Spinal cord (tissue), 10 donors: ENCODE measurements around the gene MYO3A. TPM values are rescaled to one million over a fixed set of nuclear protein-coding genes. Genes with fewer than 3 reads are reported as not detected.

ENCODE experiments used
- DNase-seq, 6 donors: peaks; one replicate each; pipeline versions ENCODE4 v3.0.0 to v3.0.0-alpha.2; 2013 to 2015; ENCODE audit warnings: low spot score in 6 of 6, low read depth in 4 of 6
- H3K27ac ChIP-seq: one replicate; pipeline ENCODE4 v1.5.1; 2013; ENCODE audit warnings: low read depth, low read length, control low read depth
- H3K27me3 ChIP-seq: one replicate; pipeline ENCODE4 v1.6.1; 2013; ENCODE audit warnings: low read length; ENCODE audit not compliant: control insufficient read depth, insufficient read depth
- H3K36me3 ChIP-seq: one replicate; pipeline ENCODE4 v1.6.1; 2013; ENCODE audit warnings: low read length; ENCODE audit not compliant: control insufficient read depth, insufficient read depth
- H3K4me1 ChIP-seq: one replicate; pipeline ENCODE4 v1.6.1; 2013; ENCODE audit warnings: low read length; ENCODE audit not compliant: control insufficient read depth, insufficient read depth
- H3K4me3 ChIP-seq: one replicate; pipeline ENCODE4 v1.5.1; 2013; ENCODE audit warnings: low read depth, low read length, control low read depth
- H3K9me3 ChIP-seq: one replicate; pipeline ENCODE4 v1.6.1; 2013; ENCODE audit warnings: low read length; ENCODE audit not compliant: control insufficient read depth, insufficient read depth
- WGBS: methylation state at CpG from one replicate; pipeline ENCODE4 v1.1.5; 2013; ENCODE audit warnings: missing lambda C conversion rate; ENCODE audit not compliant: insufficient coverage; 5-methylcytosine and 5-hydroxymethylcytosine counted together
- polyA plus RNA-seq, 2 donors: library from polyadenylated mRNA; unstranded; fragments of 120-200 nt; gene quantifications; one replicate each; pipeline ENCODE4 v1.2.1, GENCODE V29; 2013; ENCODE audit not compliant: insufficient read length in 2 of 2
- total RNA-seq, 2 donors: library from RNA; depleted of rRNA in 1 of 2; stranded (reverse); fragments of 120-200 nt in 1 of 2; fragments of >200 nt in 1 of 2; gene quantifications; one replicate each; pipeline versions ENCODE4 v1.2.3 to v1.2.4, GENCODE V29; 2013 to 2014
- donor health status: healthy.

MYO3A gene
- total and polyA plus RNA-seq, 4 donors, result 2.0 to 4.7 (median 3.9) TPM

DNA sequence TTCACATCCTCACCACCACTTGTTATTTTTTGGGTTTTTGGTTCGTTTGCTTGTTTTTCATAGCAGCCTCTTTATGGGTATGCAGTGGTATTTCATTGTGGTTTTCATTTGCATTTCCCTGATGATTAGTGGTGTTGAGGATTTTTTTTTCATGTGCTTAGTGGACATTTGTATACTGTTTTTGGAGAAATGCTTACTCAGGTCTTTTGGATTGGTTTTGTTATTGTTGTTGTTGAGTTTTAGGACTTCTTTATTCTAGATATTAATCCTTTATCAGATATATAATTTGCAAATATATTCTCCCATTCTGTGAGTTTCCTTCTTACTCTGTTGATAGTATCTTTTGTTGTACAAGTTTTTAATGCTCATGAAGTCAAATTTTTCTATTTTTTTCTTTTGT, 325.3 kb downstream of the MYO3A start:
- no peak for DNase-seq
- WGBS, result no CpG with 5 or more reads among the region's 1 CpG
- H3K4me1 ChIP-seq, result no peaks in the 10 kb centered on the region
- no peaks in the 10 kb centered on the region for H3K36me3 ChIP-seq
- no peak overlapping the region for H3K4me3 ChIP-seq
- H3K9me3 ChIP-seq, result no peaks in the 10 kb centered on the region
- no peak overlapping the region for H3K27ac ChIP-seq
- no peaks in the 10 kb centered on the region for H3K27me3 ChIP-seq
